ENCODE measurements around the gene TCEANC. TPM values are rescaled to one million over a fixed set of nuclear protein-coding genes. Genes with fewer than 3 reads are reported as not detected.

TCEANC gene
- total RNA-seq, 1 experiment from 2014 or later: 2.9 TPM

GRCh38 chrX:13689741-13690211, 36.8 kb downstream of the TCEANC start:
- DNase-seq (ENCODE audit: extremely low read depth, low read depth): no peak

- DNase-seq (ENCODE audit: extremely low read depth, low read depth): no peak
Measured at GRCh38 chrX:13690836-13691235, 37.9 kb downstream of the TCEANC start.

- no peak for DNase-seq (ENCODE audit: extremely low read depth, low read depth)
Measured at GRCh38 chrX:13691841-13692371, 39.0 kb downstream of the TCEANC start.

- DNase-seq (ENCODE audit: extremely low read depth, low read depth): no peak
Measured at GRCh38 chrX:13692771-13693231, 39.9 kb downstream of the TCEANC start.

- no peak for DNase-seq (ENCODE audit: extremely low read depth, low read depth)
Measured at GRCh38 chrX:13693341-13693961, 40.5 kb downstream of the TCEANC start.

- no peak for DNase-seq (ENCODE audit: extremely low read depth, low read depth)
Measured at GRCh38 chrX:13694359-13694758, 41.4 kb downstream of the TCEANC start.

GRCh38 chrX:13694983-13695382, 42.0 kb downstream of the TCEANC start:
- no peak for DNase-seq (ENCODE audit: extremely low read depth, low read depth)

- DNase-seq (ENCODE audit: extremely low read depth, low read depth): no peak
Measured at GRCh38 chrX:13695601-13696115, 42.7 kb downstream of the TCEANC start.

- no peak for DNase-seq (ENCODE audit: extremely low read depth, low read depth)
Measured at GRCh38 chrX:13697455-13697854, 44.5 kb downstream of the TCEANC start.

- no peak for DNase-seq (ENCODE audit: extremely low read depth, low read depth)
Measured at GRCh38 chrX:13697976-13698375, 45.0 kb downstream of the TCEANC start.

- no peak for DNase-seq (ENCODE audit: extremely low read depth, low read depth)
Measured at GRCh38 chrX:13698432-13698831, 45.5 kb downstream of the TCEANC start.

GRCh38 chrX:13699183-13699826, 46.4 kb downstream of the TCEANC start:
- DNase-seq (ENCODE audit: extremely low read depth, low read depth): no peak

- DNase-seq (ENCODE audit: extremely low read depth, low read depth): no peak
Measured at GRCh38 chrX:13700380-13700779, 47.4 kb downstream of the TCEANC start.

GRCh38 chrX:13702111-13702789, 49.3 kb downstream of the TCEANC start:
- DNase-seq (ENCODE audit: extremely low read depth, low read depth): no peak

- DNase-seq (ENCODE audit: extremely low read depth, low read depth): no peak
Measured at GRCh38 chrX:13703135-13703534, 50.2 kb downstream of the TCEANC start.

GRCh38 chrX:13703589-13703988, 50.6 kb downstream of the TCEANC start:
- no peak for DNase-seq (ENCODE audit: extremely low read depth, low read depth)

GRCh38 chrX:13711141-13711540, 58.2 kb downstream of the TCEANC start:
- no peak for DNase-seq (ENCODE audit: extremely low read depth, low read depth)

Data from NCI-H460 (cell line).